Hematopoietic multipotent progenitor cell treated with erythropoietin and hydrocortisone succinate and interleukin-3 and kit ligand, for 15 days (in vitro differentiated cells): ENCODE data around the gene AVEN.
"Not testable (repeated sequence)": the region's sequence is repeated elsewhere in the genome, so short reads cannot be mapped to it uniquely, and the experiment has no call there.

ENCODE experiments used
- DNase-seq: peaks from one replicate; pipeline ENCODE4 v3.0.0-alpha.2; 2015; ENCODE audit warnings: low spot score

AVEN gene, protein sequence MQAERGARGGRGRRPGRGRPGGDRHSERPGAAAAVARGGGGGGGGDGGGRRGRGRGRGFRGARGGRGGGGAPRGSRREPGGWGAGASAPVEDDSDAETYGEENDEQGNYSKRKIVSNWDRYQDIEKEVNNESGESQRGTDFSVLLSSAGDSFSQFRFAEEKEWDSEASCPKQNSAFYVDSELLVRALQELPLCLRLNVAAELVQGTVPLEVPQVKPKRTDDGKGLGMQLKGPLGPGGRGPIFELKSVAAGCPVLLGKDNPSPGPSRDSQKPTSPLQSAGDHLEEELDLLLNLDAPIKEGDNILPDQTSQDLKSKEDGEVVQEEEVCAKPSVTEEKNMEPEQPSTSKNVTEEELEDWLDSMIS

GRCh38 chr15:34038871-34039789 lies at the start of gene AVEN:
Gene AVEN (minus strand): TSS chr15:34039204. CDS start chr15:34039046, 158 bp downstream.
- DNase-seq, result peak; percentile 50

DNA sequence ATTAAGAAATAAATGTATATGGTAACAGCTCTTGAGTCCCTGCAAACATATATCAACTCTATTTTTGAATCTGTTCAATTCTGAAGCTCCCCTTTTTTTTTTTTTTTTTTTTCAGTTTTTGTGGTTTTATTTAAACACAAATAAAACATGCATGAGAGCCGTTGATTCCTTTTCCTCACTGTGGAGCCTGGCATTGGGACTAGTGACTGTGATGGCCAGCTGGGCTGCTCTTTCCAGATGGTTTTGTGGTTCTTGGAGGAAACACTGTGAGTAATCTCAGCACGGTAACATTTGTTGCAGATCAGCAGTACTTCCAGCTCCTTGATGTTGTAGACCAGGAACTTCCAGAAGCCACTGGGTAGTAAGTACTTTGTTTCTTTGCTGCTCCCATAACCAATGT lies 46.7 kb upstream of the AVEN start:
- DNase-seq, result no peak

DNA sequence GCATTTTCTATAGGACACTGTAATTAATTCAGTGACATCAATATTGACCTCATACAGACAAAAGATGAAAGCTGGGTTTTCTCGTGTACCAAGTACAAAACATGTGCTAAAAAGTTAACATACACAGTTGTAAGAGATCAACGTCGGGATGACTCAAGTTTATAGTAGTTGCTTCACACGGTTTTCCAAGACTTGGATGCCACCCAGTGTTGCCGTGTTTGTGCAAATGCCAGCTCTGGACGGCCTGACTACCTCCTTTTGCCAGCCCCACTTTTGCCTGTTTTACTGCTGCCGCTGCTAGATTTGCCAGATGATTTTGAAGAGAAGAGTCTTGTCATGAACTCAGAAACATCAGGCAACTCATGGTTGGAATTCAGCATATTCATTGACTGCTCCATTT lies 45.1 kb upstream of the AVEN start:
- DNase-seq, result no peak

DNA sequence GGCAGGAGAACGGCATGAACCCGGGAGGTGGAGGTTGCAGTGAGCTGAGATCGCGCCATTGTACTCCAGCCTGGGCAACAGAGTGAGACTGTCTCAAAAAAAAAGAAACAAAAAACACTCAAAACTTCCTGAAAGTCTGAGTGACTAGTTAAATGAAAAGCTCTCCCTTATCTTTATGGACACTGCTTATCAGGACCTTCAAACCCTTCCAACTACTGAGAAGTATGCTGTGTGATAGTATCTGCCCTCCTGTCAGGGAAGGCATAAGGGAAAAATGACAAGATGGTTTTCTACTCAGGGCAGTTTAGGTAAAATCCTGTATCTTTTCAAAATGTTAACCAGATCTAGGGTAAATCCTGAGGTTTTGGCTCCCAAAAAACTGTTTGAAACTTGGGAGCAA lies 40.9 kb upstream of the AVEN start:
- no peak for DNase-seq

- no peak for DNase-seq
These were observed 39.9 kb upstream of the AVEN start for GRCh38 chr15:34078900-34079299.

GRCh38 chr15:34076785-34077184 lies 37.8 kb upstream of the AVEN start:
- DNase-seq, result no peak

GRCh38 chr15:34070003-34070402 lies 31.0 kb upstream of the AVEN start:
- no peak for DNase-seq

GRCh38 chr15:34065941-34066340 lies 26.9 kb upstream of the AVEN start:
- no peak for DNase-seq

DNA sequence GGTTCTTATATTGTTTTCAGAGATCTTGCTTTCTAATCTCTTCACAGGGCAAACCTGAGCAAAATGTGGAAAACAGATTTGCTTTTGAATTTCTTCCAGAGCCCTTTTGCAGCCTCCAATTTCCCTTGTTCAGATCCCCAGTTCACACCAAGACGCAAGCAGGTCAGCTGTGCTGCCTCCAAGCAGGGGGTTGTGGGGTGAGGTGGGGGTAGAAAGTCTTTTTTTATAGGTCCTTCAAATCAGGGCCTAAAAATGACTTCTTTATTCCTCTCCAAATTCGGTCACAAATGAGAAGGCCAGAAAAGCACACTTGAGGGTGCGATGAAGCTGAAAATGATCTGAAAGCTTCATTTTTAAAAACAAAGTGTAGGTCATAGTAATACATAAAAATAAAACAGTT lies 26.3 kb upstream of the AVEN start:
- DNase-seq, result no peak

GRCh38 chr15:34064438-34064837 lies 25.4 kb upstream of the AVEN start:
- DNase-seq, result no peak

- DNase-seq, result no peak
These were observed 20.9 kb upstream of the AVEN start for GRCh38 chr15:34059946-34060345.

DNA sequence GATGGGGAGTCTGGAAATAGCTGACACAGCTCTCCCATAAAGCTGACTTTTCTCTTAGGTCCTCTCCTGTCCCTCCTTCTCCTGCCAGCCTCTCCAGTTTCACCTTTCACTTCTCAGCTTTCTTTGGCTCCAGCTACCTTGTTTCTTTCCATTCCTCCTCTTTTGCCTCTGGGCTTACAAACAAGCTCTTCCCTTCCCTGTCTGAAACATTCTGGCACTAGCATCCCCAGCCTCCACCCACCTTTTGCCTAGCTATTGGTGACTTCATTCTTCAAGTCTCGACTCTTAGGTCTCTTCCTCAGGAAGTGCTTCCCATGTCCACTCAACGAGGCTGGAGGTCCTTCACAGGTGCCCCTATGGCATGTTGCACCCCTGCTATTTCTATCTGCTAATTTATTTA lies 20.5 kb upstream of the AVEN start:
- DNase-seq, result no peak

DNA sequence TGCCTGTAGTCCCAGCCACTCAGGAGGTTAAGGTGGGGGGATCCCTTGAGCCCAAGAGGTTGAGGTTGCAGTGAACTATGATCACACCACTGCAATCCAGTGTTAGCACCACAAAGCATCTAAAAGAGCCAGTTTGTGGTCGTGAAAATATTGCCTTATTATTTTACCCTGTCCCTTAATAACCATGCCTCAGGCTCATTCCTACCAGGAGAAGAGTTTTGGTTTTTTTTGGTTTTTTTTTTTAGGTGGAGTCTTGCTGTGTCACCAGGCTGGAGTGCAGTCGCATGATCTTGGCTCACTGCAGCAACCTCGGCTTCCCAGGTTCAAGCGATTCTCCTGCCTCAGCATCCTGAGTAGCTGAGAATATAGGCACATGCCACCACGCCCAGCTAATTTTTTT lies 17.9 kb upstream of the AVEN start:
- DNase-seq, result no peak

DNA sequence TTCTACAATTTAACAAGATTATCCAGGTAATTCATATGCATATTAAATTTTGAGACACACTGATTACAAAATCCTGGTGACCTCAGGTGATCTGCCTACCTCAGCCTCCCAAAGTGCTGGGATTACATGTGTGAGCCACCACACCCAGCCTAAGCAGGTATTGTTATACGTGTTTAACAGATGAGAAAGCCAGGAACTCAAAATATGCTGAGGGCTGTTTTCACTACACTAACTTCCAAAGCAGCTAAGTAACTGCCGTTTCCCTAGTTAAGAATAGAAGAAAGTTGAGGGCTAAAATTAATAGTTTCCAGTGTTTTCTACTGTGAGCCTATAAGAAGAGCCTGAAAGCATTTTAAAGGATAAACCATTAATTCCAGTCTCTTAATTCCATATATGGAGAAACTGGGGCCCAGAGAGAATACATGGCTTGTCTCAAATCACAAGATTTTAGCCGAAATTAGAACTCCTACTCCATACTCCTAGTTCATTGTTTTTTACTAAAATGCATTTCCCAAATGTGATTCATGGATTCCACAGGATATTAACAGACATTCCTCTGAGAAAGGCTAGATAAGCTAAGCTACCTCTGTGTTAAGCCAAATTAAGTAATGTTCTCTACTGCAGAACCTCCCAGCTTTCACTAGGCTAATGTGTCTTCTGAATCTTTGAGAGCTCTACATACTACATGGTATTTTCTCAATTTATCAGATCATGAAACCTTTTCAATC lies 17.0 kb upstream of the AVEN start:
- DNase-seq, result no peak

DNA sequence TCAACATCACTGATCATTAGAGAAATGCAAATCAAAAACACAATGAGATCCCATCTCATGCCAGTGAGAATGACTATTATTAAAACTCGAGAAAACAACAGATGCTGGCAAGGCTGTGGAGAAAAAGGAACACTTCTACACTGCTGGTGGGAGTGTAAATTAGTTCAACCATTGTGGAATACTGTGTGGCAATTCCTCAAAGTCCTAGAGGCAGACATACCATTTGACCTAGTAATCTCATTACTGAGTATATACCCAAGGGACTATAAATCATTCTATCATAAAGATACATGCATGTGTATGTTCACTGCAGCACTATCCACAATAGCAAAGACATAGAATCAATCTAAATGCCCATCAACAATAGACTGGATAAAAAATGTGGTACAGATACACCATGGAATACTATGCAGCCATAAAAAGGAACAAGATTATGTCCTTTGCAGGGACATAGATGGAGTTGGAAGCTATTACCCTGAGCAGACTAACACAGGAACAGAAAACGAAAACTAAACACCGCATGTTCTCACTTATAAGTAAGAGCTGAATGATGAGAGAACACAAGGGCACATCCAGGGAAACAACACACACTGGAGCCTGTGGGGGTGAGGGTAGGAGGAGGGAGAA lies 15.2 kb upstream of the AVEN start:
- DNase-seq, result no peak

DNA sequence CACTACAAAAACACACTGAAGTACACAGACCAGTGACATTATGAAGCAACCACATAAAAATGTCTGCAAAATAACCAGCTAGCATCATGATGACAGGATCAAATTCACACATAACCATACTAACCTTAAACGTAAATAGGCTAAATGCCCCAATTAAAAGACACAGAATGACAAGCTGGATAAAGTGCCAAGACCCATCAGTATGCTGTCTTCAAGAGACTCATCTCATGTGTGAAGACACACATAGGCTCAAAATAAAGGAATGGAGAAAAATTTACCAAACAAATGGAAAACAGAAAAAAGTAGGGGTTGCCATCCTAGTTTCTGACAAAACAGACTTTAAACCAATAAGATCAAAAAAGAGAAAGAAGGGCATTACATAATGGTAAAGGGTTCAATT lies 11.4 kb upstream of the AVEN start:
- DNase-seq, result not testable (repeated sequence)

DNA sequence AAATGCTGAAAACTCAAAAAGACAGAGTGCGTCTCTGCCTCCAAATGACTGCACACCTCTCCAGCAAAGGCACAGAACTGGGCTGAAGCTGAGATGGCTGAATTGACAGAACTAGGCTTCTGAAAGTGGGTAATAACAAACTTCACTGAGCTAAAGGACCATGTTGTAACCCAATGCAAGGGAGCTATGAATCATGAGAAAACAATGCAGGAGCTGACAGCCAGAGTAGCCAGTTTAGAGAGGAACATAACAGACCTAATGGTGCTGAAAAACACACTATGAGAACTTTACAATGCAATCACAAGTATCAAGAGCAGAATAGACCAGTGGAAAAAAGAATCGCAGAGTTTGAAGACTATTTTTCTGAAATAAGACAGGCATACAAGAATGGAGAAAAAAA lies 10.1 kb upstream of the AVEN start:
- no peak for DNase-seq

GRCh38 chr15:34047893-34048775 lies 9.1 kb upstream of the AVEN start:
- DNase-seq, result no peak

DNA sequence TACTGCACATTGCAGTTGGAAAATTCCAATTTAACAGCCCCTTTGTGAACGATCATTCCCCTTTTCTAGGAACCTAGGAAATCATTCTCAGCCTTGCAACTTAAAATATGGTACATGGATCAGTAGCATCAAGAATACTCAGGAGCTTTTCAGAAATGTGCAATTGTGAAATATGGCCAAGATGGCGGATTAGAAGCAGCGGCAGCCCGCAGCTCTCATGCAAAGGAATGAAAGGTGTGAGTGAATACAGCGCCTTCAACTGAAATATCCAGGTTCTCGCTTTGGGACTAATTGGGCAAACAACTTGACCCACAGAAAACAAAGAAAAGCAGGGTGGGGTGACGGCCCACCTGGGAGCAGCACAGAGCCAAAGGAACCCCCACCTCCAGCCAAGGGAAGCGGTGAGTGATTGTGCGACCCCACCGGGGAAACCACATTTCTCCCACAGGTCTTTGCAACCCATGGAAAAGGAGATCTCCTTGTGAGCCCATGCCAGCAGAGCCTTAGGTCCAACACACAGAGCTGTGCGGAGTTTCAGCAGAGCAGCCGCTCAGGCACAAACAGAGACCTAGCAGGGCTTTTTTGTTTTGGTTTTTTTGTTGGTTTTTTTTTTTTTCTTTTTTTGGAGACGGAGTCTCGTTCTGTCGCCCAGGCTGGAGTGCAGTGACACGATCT lies 7.6 kb upstream of the AVEN start:
- DNase-seq, result no peak

- no peak for DNase-seq
These were observed 4.8 kb upstream of the AVEN start for GRCh38 chr15:34043813-34044212.

- DNase-seq, result no peak
These were observed 4.4 kb upstream of the AVEN start for GRCh38 chr15:34043391-34043790.
